Loucy (cell line): ENCODE measurements around the gene SPECC1.

ENCODE experiments used
- EZH2phosphoT487 ChIP-seq: fragments of 200-600 bp; IDR thresholded peaks from 2 replicates; pipeline ENCODE4 v1.6.1; 2018; ENCODE audit warnings: antibody characterized with exemption, mild to moderate bottlenecking, moderate library complexity, borderline replicate concordance
- TF ChIP-seq, protein P1 (sequence below): fragments of 200-600 bp; sonication (generic); conservative IDR thresholded peaks from 2 replicates; pipeline ENCODE4 v1.5.1; 2014; ENCODE audit warnings: mild to moderate bottlenecking, antibody characterized with exemption, low read length

DNA sequence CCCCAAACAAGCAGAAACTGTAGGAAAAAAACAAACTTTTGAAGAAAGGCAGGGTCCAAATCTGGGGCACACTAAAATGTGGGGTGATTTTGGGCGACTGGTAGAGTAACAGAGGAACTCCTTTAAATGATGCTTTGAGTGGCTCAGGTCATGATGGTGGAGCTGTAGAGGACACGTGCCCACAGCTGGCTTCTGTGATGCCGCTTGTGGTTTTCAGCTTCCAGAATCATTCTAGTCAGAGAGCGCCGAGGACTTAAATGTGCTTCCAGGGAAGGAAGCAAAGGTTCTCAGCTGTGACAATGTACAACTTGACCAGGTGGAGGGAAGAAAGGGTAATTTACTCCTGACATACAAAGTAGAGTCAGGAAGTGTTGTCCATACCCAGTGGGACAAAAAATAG is 295.8 kb downstream of the SPECC1 start:
- TF ChIP-seq, protein P1, sequence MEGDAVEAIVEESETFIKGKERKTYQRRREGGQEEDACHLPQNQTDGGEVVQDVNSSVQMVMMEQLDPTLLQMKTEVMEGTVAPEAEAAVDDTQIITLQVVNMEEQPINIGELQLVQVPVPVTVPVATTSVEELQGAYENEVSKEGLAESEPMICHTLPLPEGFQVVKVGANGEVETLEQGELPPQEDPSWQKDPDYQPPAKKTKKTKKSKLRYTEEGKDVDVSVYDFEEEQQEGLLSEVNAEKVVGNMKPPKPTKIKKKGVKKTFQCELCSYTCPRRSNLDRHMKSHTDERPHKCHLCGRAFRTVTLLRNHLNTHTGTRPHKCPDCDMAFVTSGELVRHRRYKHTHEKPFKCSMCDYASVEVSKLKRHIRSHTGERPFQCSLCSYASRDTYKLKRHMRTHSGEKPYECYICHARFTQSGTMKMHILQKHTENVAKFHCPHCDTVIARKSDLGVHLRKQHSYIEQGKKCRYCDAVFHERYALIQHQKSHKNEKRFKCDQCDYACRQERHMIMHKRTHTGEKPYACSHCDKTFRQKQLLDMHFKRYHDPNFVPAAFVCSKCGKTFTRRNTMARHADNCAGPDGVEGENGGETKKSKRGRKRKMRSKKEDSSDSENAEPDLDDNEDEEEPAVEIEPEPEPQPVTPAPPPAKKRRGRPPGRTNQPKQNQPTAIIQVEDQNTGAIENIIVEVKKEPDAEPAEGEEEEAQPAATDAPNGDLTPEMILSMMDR = no peak
- no peak for TF ChIP-seq EZH2phosphoT487
